GM21825 (cell line): Measurements from ENCODE around the gene NR2F2.

Experiments
- ATAC-seq: cut with Tn5 transposase; IDR thresholded peaks from one replicate; pipeline ENCODE4 v1.9.1; 2021; ENCODE audit warnings: mild to moderate bottlenecking, moderate library complexity; ENCODE audit not compliant: unreplicated experiment

NR2F2 gene

DNA sequence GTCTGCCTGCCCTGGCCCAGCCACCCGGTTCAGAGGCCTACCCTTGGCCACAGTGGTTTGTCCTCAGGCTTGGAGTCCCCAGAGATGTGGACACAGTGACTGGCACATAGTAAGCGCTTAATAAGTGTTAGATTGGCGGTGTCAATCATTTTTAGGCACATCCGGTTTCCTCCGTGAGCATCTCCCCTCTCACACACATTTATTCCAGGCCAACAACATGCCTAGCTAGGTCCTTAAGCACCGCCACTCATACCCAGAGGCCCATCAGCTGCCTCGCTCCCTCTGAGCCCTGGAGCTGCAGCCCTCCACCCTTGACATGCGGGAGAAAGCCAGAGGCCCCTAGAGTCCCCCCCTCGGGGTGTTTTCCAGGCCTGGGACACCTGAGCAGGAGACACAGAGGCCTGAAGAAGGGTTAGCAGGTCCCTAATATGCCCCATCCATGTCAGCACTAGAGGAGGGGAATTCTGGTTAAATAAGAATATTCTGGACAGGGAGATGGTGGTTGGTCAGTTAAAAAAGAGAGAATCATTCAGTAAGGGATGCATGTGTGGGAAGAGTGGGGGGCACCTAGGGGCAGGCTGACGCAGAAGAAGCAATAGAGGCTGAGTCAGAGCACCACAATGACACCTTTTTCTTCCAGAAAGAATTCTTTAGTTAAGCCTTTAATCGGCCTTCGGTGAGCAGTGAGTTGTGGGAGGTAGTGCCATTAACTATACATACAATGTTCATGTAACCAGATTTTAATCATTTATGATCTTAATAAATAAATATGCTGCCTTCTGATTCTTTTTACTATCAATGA, 22.3 kb downstream of the NR2F2 start:
- no peak for ATAC-seq

DNA sequence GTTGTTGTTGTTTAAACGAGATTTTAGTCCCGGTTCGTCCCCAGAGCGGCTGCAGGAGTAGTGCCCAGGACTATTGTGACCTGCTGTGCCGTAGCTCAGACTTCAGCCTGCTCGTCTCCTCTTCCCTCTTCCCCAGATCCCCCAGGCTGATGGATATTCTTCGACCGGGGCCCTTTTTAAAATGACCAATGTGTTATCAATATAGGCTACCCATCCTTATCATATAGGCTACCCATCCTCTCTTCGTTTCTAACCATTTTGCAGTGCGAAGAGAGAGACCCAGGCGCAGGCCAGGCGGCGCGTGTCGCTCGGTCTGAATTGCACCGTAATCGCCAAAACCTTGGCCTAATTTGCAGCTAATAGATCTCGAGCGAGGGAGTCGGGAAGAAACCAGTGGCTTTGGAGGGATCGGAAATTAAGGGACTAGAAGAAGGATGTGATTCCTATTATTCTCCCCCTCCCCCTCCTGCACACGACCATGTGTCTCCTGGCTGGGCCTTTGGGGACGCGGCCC, 23.0 kb downstream of the NR2F2 start:
- no peak for ATAC-seq

DNA sequence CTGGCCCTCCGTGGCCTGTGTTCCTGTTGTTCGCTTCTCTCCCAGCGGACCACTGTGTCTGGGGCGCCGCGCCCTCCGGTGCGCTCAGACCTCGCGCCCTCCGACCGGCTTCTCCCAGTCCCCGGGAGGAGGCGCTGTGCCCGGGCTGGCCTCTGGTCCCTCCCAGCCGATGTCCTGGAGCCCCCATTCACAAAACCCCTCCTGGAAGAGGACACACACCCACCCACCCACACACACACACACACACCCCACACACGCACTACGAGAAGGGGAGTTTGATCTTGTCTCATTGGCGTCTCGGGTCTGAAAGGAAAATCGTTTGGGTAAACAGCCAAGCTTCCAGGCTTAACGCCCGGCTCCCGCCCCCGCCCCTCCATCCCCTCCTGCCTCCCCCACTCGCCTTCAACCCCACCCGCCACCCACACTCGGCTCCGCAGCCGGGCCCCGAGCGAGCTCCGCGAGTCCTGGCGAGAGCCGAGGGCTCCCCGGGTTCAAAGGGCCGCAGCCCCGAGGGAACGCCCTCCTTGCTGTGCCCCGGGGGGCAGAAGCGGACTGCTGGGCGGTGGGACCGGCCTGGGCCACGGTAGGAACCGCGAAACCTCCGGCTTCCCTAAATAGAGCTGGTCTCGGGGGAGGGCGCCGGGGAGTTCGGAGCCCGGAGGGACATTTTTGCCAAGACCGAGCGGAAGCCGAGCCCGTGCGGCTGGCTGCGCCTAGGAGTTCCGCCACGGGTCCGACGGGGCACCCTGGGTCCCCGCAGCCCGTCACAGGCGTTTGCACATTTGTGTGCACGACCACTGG, 23.6 kb downstream of the NR2F2 start:
- no peak for ATAC-seq

DNA sequence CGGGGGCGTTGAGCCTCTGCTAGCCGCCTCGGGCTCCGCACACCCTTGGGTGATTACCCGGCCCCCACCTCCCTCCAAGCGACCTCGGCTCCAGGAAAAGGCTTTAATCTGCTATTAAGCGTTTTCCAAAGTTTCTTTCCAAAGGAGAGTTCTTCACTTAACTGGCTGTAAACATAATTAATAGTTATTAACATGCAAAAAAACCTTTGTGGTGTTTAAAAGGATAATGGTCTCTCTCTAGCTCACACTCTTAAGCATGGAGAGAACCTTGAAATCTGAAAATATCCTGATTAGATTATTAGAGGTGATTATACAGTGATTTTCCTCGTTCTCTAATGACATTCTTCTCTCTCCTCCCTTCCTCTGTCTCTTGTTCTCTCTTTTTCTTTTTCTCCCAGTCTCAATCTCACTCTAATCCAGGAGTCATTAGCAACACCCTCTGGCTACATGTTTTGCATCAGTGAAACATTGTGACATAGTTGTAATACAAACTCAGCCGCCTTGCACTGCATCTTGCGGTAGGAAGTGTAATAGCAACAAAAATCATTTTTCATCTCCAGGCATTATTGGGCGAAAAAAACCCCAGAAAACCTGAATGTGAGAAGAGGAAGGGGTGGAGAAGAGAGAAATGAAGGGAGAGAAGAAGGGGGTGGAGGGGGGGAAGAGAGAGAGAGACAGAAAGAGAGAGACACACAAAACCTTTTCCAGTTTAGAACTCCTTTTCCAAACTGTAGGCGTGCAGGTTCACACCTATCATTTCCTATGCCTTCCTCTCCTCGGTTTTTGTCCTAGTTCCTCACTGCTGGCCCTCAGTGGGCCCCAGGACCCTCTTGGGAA, 24.4 kb downstream of the NR2F2 start:
- no peak for ATAC-seq

DNA sequence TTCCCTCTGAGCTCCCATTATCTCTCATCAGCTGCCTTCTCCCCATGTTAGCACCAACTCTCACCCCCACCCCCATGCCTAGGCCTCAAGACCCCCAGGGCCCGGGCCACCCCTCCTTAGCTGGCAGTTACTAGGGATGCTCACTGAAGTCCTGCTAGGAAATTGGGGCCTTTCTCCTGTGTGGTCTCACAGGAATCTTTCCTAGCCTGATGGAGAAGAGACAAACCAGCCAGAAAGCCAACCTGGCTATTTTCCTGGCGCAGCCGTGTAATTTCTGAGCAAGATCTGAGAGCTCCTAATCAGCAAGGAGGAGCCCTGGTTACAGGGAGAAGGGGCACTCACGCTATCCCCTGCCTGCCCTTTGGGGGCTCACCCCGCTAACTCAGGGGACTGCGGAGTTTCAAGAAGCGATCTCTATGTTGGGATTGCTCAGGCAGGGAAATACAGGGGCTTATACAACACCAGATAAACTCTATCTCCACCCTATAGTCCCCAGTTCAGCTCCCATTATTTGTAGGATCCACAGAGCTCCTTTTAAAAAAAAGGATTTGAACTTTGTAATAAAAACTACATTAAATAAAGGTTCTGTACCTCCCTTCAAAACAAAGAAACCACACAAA, 25.2 kb downstream of the NR2F2 start:
- ATAC-seq, result no peak

DNA sequence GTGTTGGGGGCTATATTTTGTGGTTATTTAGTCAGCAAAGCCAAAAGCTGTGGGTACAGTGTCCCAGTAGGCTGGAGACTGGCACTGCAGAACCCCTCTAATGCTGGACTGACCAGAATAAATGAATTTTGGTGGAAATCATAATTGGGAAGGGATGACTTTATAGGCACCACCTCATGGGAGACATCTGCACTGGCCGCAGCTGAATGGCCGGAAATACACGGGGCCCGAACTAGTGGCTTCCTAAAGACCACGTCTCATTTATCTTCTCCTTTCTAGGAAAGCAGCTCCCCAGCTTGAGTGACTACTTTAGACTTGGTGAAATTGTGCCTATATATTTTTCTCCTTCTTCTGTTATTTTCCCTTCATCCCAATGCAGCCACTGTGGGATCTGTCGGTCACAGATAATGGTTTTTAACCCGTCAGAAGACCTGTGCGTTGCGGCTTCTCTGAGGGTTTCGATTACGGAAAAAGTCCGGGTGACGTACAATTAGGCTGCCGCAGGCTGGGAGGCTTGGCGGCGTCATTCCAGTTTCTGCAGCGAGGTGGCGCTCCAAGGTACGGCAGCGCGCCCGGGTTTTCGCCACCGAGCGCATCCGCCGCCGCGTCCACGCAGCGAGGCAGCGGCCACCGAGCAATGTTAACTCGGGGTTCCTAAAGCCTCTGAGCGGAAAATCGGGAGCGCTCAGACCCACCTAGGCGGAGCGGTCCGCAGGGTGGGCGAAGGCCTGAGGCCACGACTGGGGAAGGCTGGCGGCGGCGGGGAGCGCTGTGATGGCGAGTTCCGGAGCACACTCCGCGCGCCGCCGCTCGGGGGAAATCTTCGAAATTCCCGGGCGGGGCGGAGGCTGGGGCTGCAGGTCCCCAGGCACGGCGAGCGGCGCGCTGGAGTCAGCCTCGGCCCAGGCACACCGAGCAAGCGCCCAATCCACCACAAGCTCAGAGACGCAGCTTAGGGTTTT, 26.3 kb downstream of the NR2F2 start:
- ATAC-seq, result peak; percentile 78

DNA sequence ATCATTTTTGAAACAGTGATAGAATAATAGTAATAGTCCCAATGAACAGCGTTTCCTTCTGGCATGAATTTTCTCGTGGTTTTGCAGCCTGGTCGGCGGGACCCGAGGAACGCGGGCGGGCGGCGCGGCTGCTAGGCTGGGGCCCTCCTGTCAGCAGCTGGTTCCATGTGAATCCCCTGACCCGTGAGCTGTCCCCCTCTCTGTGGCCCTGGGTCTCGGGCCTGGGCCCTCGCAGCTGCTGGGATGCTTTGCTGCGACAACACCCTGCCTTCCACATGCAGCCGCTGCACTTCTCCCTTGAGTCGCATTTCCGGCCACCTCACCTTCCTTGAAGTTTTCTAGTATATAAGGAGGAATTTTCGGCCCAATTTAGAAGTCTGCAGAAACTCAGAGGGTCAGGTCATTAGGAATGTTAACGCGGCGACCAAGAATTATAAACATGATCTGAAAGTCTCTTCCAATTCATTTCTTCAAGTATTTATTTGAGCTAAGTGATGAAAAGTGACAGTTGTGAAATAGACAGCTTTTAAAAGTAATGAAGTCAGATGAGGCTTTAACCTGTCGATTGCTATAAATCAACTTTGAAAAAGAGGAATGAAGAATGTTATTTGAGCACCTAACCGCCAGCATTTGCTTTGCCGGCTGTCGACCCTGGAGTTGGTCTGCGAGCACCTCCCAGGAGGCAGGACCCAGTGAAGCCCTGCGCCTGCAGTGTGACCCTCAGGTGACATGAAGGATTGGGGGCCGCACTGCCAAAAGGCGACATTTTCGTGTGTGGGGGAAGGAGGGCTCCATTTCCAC, 27.7 kb downstream of the NR2F2 start:
- no peak for ATAC-seq

DNA sequence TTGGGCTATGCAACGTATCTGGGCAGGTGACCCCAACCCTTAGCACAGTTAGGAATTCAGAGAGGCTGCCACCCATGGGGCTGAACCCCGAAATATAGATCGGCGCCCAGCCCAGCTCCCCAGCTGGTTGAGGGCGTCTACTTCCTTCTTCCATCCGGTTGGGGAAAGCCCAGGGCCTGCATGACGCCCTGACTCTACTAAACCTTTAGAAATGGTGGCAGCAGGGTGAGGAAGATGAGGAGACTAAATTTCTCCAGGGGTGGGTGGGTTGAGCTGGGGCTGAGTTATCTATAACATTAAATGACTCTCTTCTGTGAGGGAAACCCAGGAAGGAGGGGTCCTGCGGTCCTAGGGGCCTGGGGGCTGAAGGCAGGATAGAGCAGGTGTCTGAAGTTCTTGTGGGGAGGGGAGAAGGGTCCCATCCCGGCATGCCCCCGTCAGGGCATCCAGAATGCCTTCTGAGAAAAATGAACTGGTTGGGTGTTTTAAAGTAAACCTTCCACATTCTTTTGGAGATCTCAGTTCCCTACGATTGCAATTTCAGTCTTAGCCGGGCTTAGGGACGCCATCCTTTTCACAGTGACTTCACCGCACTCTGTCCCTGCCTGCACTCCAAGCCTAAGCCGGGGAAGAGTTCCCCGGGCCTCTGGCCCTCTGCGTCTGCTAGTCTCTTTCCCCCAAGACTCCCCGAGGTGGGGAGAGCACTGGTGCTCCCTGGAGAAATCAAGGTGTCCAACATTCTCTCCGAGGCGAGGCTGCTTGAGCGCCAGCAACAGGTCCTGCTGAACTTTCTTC, 28.5 kb downstream of the NR2F2 start:
- ATAC-seq, result no peak

DNA sequence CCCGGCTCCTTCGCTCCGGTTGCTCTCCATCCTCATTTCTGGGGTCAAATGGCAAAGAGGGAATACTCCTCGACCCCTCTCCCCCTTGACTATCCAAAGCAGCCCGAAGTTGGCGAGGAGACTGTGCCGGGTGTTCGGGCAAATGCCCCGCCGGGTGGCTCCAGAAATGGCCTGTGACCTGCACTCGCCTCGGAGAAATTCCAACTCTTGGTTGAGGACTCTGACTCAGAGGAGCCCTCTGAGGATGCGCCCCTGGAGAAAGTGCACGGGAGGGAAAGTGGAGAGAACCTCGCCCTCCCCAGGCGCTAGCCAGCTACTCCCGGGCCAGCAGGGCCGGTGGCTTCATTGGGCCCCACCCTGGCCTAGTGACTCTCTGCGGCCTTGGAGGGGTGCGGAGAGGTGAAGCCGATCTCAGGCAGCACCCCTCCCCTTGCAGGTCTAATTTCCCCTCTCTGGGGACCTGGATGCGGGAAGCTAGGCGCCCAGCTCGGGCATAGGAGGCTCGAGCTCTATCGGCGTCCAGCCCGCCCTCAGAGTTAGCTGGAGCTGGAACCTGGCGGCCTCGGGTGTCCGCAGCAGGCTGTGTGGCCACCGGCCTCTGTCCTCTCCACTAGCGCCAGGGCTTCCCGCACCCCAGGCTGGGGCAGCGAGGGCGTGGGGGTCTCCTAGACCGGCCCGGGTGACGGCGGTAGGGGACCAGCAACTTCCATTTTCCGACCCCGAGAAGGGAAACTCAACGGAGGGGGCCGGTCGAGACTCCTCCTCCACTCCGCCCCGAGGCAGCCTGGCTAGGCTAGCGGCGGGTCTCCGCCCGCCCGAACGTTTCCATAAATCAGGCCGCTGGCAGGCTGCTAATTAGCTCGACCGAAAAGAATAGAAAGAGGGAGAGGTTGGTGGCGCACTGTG, 29.4 kb downstream of the NR2F2 start:
- no peak for ATAC-seq

DNA sequence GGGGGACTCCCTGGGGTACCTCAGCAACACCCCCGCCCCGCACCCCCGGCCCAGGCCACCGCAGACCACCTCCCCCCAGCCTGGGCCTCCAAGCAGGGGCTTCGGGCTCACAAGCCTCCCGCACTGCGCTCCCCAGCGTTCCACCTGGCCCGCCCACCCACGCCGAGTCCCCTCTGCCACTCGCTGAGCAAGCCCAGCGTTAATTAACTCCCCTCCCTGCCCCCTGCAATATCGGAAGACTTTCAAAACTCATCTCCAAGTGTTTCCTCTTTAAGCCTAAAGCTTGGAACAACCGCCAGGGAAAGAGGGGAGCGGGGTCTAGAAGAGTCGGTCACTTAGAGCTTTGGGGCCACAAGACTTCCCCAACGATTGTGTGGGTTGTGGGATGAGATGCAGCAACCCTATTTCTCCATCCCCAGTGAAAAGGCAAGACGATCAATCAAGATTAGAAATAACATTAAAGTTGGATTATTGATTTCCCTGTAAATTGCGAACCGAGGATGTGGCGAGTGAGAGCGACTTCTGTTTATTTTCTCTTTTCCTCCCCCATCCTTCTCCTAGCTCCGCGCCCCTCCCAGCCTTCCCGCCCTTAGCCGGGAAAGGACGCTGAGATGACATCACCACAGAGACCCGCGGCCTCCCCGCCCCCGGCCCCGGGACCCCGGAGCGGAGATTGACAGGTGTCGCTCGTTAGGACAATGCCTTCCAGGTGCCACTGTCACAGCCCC, 30.2 kb downstream of the NR2F2 start:
- no peak for ATAC-seq

DNA sequence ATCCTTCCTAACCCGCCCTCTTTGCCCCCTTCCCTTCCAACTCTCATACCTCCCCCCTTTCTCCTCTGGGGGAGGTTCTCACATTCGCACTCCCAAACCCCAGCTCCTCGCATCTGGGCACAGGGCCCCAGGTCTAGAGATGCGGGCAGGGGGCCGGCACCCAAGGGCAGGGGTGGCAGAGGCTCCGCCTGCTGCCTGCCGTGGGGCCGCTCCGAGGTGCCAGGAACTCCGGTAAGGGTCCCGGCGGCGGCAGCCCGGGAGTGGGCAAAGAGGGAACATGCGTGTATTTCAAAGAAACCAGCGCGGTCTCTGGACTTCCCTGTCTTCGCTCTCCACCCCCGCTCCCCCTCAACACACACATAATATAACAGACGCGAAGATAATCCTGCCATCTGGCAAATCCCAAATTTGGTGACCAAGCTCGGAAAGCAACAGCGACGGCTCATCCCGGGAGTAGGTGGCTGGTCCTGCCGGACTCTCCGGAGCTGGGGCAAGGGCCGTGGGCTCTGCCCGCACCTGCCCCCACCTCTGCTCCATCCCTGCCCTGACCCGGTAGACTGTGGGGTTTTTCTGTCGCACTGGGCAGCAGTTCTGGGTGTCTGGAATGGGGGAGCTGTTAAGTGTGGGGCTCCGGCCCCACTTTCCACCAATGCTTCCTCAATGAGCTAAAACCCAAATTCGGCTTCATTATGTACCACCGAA, 31.0 kb downstream of the NR2F2 start:
- no peak for ATAC-seq

DNA sequence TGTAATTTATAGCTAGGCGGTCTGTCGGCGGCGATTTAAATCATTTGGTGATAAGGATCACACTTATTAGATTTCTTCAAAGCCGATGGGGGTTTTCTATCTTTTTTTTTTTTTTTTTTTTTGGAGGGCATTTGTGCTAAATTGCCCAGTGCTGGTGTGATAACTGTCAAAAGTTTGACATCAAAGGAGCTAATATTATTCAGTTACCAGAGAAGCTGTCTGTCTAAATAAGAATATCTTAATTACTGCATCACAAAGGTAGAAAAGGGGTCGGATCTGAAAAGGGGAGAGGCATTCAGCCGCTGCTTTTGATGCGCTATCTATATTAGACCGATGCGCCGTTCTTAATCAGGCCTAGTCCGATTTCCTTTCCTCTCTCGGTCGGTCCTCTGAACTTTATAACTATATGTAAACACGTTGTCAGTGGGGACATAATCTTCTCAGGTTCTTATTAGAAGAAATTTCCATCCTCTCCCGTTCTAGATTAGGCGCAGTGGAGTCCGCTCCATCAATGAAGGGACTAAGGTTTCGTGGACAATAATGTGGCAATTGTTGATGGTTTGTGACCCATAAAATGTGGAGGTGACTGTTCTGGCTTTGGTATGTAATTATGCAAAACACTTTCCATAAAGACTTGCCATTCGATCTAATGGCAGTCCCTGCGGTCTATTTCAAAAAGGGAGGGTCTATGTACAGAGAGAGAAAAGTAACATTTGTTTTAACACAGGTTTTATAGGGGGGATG, 31.7 kb downstream of the NR2F2 start:
- ATAC-seq, result no peak

DNA sequence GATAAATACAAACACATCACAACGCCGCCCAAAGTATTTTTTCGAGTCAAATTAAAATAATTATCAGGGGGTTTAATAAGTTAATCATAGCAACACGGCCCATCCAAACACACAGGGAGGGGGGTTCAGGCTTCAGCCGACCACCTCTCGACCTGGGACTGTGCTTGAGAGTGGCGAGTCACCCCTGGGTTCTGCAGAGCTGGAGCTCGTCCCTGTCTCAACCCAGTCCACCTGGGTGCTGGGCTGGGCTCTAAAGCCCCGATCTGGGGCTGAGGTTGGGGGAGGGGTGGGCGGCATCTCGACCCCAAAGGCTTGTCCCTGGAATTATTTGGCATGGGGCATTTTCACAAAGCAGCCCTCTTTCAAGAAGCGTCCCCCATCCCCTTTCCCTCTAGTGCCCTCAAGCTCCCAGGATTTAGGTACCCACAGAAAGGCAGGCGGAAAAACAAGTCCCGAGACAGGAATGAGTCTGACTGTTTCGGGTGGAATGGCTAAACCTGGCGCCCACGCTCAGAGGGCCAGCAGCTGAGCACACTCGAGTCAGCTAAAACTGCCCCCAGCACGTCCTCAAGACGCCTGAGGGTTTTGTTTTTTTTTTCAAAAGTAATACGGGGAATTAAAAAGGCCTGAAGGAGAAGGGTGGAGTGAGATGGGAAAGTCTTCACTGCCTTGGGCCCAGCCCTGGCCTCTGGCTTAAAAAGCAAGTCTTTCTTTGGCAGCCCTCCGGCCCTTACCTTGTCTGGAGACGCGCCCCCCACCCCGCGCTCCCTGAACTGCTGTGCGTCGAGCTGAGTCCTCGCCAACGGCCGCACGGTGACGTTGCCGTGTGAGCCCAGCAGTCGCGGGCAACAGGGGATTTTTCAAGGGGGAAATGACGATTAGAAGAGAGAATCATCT, 32.5 kb downstream of the NR2F2 start:
- ATAC-seq, result no peak

DNA sequence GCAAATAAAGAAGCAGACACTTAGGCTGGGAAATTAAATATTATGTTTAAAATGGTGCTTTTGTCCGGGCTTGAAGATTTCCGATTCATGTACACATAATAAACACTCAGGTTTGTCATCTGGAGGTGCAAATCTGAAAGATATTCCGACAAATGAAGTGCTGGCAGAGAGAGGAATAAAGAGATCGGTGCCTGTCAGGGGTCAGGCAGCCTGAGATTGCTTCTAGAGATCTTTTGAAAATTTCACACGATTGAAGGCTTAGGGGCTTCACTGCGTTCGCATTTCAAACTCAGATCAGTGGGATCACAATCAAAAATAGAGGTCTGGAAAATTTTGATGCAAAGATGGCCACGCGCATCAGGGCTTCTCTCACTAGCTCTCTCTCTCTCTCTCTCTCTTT, 33.2 kb downstream of the NR2F2 start:
- no peak for ATAC-seq
